ENCODE data around the gene ZNF212.

Gene ZNF212

GRCh38 chr7:149286811-149287400 is 47.5 kb downstream of the ZNF212 start:
- no peak for DNase-seq (ENCODE audit: low spot score)

- DNase-seq (ENCODE audit: low spot score), result no peak
Observed at GRCh38 chr7:149287622-149288021, 48.2 kb downstream of the ZNF212 start.

- DNase-seq (ENCODE audit: low spot score), result no peak
Observed at GRCh38 chr7:149289262-149289661, 49.8 kb downstream of the ZNF212 start.

GRCh38 chr7:149289856-149290255 is 50.4 kb downstream of the ZNF212 start:
- DNase-seq (ENCODE audit: low spot score), result no peak

- no peak for DNase-seq (ENCODE audit: low spot score)
Observed at GRCh38 chr7:149291036-149291780, 51.8 kb downstream of the ZNF212 start.

- no peak for DNase-seq (ENCODE audit: low spot score)
Observed at GRCh38 chr7:149291781-149292461, 52.5 kb downstream of the ZNF212 start.

GRCh38 chr7:149292462-149292823 is 53.0 kb downstream of the ZNF212 start:
- no peak for DNase-seq (ENCODE audit: low spot score)

- no peak for DNase-seq (ENCODE audit: low spot score)
Observed at GRCh38 chr7:149293338-149293737, 53.9 kb downstream of the ZNF212 start.

- DNase-seq (ENCODE audit: low spot score), result no peak
Observed at GRCh38 chr7:149293946-149294633, 54.6 kb downstream of the ZNF212 start.

- DNase-seq (ENCODE audit: low spot score), result no peak
Observed at GRCh38 chr7:149294634-149295480, 55.4 kb downstream of the ZNF212 start.

- DNase-seq (ENCODE audit: low spot score), result no peak
Observed at GRCh38 chr7:149295481-149295850, 56.0 kb downstream of the ZNF212 start.

GRCh38 chr7:149296368-149296767 is 56.9 kb downstream of the ZNF212 start:
- no peak for DNase-seq (ENCODE audit: low spot score)

GRCh38 chr7:149297034-149297755 is 57.7 kb downstream of the ZNF212 start:
- DNase-seq (ENCODE audit: low spot score), result no peak

- DNase-seq (ENCODE audit: low spot score), result no peak
Observed at GRCh38 chr7:149300620-149301285, 61.3 kb downstream of the ZNF212 start.

- no peak for DNase-seq (ENCODE audit: low spot score)
Observed at GRCh38 chr7:149302222-149302621, 62.8 kb downstream of the ZNF212 start.

GRCh38 chr7:149302865-149303264 is 63.4 kb downstream of the ZNF212 start:
- DNase-seq (ENCODE audit: low spot score), result no peak

GRCh38 chr7:149304006-149304405 is 64.6 kb downstream of the ZNF212 start:
- no peak for DNase-seq (ENCODE audit: low spot score)

Measured in HuH-7.5 (cell line).